Psoas muscle (tissue), 8 donors: ENCODE results near the gene EPN1. TPM values are rescaled to one million over a fixed set of nuclear protein-coding genes. Genes with fewer than 3 reads are reported as not detected.

Source experiments
- ATAC-seq, 4 donors: fragments of 200-7000 bp; cut with Tn5 transposase; one replicate each; pipeline ENCODE4 v1.9.1; 2020; ENCODE audit warnings: moderate library complexity in 3 of 4, mild to moderate bottlenecking in 2 of 4
- DNase-seq, 2 donors: peaks; one replicate each; pipeline ENCODE4 v3.0.0-alpha.2; 2020
- H3K27ac ChIP-seq: fragments of 200-600 bp; one replicate; pipeline ENCODE4 v1.8.0; 2022
- H3K27me3 ChIP-seq, 3 donors: fragments of 200-600 bp in 1 of 3; one replicate each; pipeline versions ENCODE4 v1.6.1 to v1.8.0; 2013 to 2022; ENCODE audit warnings: low read length in 2 of 3, mild to moderate bottlenecking in 2 of 3, moderate library complexity in 1 of 3; ENCODE audit not compliant: insufficient read depth in 3 of 3
- H3K36me3 ChIP-seq, 2 donors: fragments of 200-600 bp in 1 of 2; one replicate each; pipeline versions ENCODE4 v1.6.1 to v1.8.0; 2013 to 2022; ENCODE audit warnings: low read depth in 1 of 2, mild to moderate bottlenecking in 1 of 2, moderate library complexity in 1 of 2; ENCODE audit not compliant: insufficient read depth in 1 of 2
- H3K4me1 ChIP-seq: fragments of 200-600 bp; one replicate; pipeline ENCODE4 v1.8.0; 2022
- H3K4me3 ChIP-seq: fragments of 200-600 bp; one replicate; pipeline ENCODE4 v1.8.0; 2022; ENCODE audit warnings: mild to moderate bottlenecking
- H3K9me3 ChIP-seq: fragments of 200-600 bp; one replicate; pipeline ENCODE4 v1.8.0; 2022
- WGBS, 3 donors: extraction: QIAGEN DNeasy Blood & Tissue Kit; methylation state at CpG; one replicate each; pipeline versions ENCODE4 v1.1.6 to v1.1.7; 2013; 5-methylcytosine and 5-hydroxymethylcytosine counted together
- intact Hi-C, 2 donors: fragments of 100-400 bp; cut with DNase I; formaldehyde crosslinking; loops; one replicate each; pipeline versions ENCODE4 v1.11.0 to v1.14.2; 2022
- polyA plus RNA-seq, 3 donors: library from polyadenylated mRNA; stranded (reverse); fragments of 200-250 nt; gene quantifications; one replicate each; pipeline ENCODE4 v1.2.3, GENCODE V29; 2013
- total RNA-seq, 4 donors: library from RNA; stranded (reverse); fragmentation: NEBNext Ultra II Directional in 2 of 4; extraction: Animal tissue kit (Norgen Biotek cat#: 25700) in 2 of 4; gene quantifications; one replicate each; pipeline versions ENCODE4 v1.2.1 to v1.2.4, GENCODE V29; 2021 to 2023
- TF ChIP-seq, protein P1 (sequence below): fragments of 200-600 bp; IDR thresholded peaks from one replicate; pipeline ENCODE4 v1.8.0; 2022; ENCODE audit warnings: antibody characterized with exemption
- donor health status: healthy with polysubstance abuse.
- donor health status: DM: no; HTN: no; CAD: no; lungs with moderate emphysema.
- donor health status: Bipolar disorder and iron deficiency.
- donor health status: healthy.
- donor health status: DM: yes; HTN: yes; CAD: no.
- donor health status: DM: no; HTN: no; CAD: no.
- donor health status: DM: no; HTN: no; CAD: no.
- donor health status: DM: yes; HTN: yes; CAD: no.

The EPN1 gene
- total and polyA plus RNA-seq, 7 donors = 113 to 211 (median 126) TPM

DNA sequence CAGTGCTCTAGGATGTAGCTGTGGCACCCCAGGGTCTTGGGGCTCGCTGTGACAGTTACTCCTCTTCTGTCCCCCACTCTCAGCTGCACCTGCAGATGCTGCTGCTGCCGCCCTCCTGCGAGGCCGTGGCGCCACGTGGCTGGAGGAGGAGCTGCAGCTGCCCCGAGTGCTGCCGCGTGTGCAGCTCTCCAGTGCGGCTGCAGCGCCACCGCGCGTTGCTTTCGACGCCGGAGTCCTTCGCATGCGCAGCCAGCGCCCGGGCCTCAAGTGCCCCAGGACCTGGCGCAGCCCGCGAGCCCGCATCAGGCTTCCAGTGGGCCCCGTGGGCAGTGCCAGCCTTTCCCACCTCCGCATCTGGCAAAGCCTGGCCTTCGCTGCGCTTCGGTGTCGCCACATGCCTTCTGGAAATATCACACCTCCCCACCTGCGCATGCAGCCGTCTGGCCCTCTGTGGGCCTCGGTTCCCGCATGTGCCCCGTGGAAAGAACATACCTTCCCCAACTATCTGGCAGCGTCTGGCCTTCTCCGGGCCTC lies 34.9 kb upstream of the EPN1 start:
- H3K4me3 ChIP-seq = peak overlapping the region; percentile 87
- ATAC-seq = peak; percentile 23 to 69 (median 62)
- no peaks in the 10 kb centered on the region for H3K27me3 ChIP-seq
- intact Hi-C loops = no loop called here
- peak; percentile 78 to 89 for DNase-seq
- peaks cover 57% of the 10 kb centered on the region for H3K4me1 ChIP-seq
- 3 to 8% (median 4%) methylated on average over 36 to 38 of the region's 38 CpGs for WGBS, 3 donors
- TF ChIP-seq, protein P1, sequence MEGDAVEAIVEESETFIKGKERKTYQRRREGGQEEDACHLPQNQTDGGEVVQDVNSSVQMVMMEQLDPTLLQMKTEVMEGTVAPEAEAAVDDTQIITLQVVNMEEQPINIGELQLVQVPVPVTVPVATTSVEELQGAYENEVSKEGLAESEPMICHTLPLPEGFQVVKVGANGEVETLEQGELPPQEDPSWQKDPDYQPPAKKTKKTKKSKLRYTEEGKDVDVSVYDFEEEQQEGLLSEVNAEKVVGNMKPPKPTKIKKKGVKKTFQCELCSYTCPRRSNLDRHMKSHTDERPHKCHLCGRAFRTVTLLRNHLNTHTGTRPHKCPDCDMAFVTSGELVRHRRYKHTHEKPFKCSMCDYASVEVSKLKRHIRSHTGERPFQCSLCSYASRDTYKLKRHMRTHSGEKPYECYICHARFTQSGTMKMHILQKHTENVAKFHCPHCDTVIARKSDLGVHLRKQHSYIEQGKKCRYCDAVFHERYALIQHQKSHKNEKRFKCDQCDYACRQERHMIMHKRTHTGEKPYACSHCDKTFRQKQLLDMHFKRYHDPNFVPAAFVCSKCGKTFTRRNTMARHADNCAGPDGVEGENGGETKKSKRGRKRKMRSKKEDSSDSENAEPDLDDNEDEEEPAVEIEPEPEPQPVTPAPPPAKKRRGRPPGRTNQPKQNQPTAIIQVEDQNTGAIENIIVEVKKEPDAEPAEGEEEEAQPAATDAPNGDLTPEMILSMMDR = peak; percentile 45
- H3K27ac ChIP-seq = peak overlapping the region; percentile 79
- H3K9me3 ChIP-seq = no peaks in the 10 kb centered on the region
- H3K36me3 ChIP-seq = peaks cover 0 to 6% of the 10 kb centered on the region in 2 donors

DNA sequence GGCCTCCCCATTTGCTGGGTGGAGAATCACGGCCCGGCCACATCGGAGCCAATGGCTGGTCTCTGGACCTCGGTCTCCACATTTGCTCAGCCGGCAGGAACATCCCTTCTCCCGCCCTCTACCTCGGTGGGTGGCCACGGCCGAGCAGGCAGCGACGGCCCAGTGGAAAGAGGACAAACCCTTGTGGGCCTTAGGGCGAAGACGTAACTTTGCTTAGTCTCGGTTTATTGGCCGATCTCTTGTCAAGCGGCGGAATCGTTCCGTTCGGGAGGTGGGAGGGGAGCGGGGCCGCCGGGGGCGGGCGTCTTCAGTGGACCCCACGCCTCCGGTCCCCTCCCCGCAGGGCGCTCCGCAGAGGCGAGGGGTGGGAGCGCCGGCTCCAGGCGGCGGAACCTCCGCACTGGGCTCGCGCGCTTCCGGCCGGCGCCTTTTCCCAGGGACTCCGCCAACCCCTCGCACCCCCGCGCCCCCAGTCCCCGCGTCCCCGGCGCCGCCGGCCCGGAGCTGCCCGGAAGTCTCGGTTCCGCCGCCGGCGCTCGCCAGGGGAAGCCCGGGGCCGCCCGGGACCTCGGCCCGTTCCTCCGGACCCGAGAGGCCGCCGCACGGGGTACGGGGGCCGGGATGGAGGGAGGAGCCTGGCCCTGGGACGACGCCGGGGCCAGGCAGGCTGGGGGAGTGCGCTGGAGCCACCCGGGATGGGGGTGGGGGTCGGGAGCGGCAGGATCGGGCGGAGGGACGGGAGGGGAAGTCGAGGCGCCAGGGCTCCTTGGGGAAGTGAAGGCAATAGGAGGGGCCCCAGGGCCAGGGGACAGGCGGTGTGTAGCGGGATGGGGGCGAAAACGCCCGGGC lies 34.2 kb upstream of the EPN1 start, which contains the start of gene ZNF580:
ZNF580 (plus strand) TSS at position 426 of the 849 bp plus-strand sequence. CDS start 1,507 bp downstream, outside the sequence.
- Histone ChIP-seq H3K4me1 (peaks cover 52% of the 10 kb centered on the region), H3K27ac (peak within 1 kb of the TSS; percentile 79), H3K4me3 (peak within 1 kb of the TSS; percentile 87), H3K9me3 (no peaks in the 10 kb centered on the region), H3K27me3 (no peaks in the 10 kb centered on the region), H3K36me3 (peaks cover 0 to 13% of the 10 kb centered on the region in 2 donors)
- intact Hi-C loops = no loop called here
- peak; percentile 76 to 86 for DNase-seq
- TF ChIP-seq, protein P1 = no peak
- peak; percentile 66 to 75 (median 72) for ATAC-seq
- 0 to 1% (median 0%) methylated on average over 59 to 89 of the region's 89 CpGs for WGBS, 3 donors

DNA sequence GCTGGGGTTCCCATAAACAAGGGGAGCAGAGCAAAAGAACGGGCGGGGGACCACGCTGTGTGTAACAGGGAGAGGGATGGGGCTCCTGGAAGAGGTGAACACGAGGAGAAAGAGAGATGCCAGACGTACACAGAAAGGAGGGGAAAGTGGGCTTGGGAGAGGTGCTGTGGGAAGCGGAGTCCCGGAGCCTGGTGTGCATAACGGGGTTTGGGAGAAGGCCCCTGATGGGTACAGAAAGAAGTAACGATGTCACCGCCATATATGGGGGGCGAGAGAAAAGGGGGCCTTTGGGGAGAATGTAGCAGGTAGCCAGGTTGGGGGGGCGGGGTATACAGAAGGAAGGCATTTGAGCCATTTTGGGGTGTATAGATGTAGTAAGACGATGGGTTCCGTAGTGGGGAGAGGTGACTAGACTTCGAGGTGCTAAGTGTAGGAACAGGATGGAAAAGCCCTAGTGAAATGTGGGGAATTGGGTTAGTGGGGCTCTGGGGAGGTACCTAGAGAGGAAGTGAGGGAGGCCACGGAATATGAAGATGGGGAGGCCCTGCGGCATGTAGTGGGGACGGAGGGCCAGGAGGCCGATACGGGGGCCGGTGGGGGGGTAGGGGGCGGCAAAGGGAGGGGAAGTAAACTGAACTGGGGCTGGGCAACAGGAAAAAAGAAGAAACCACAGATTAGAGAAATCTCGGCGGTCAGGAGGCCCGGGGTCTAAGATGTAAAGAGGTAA lies 33.4 kb upstream of the EPN1 start:
- Histone ChIP-seq H3K27ac (peak overlapping the region; percentile 79), H3K36me3 (peaks cover 0 to 16% of the 10 kb centered on the region in 2 donors), H3K9me3 (no peaks in the 10 kb centered on the region), H3K4me3 (peak overlapping the region; percentile 87), H3K27me3 (no peaks in the 10 kb centered on the region), H3K4me1 (peaks cover 44% of the 10 kb centered on the region)
- DNase-seq (no peak), ATAC-seq (peak in 2 of 4 donors; percentile 1 to 6)
- 2 to 3% (median 2%) methylated on average over 25 of the region's 25 CpGs for WGBS, 3 donors
- TF ChIP-seq, protein P1 = no peak
- intact Hi-C loops = no loop called here

DNA sequence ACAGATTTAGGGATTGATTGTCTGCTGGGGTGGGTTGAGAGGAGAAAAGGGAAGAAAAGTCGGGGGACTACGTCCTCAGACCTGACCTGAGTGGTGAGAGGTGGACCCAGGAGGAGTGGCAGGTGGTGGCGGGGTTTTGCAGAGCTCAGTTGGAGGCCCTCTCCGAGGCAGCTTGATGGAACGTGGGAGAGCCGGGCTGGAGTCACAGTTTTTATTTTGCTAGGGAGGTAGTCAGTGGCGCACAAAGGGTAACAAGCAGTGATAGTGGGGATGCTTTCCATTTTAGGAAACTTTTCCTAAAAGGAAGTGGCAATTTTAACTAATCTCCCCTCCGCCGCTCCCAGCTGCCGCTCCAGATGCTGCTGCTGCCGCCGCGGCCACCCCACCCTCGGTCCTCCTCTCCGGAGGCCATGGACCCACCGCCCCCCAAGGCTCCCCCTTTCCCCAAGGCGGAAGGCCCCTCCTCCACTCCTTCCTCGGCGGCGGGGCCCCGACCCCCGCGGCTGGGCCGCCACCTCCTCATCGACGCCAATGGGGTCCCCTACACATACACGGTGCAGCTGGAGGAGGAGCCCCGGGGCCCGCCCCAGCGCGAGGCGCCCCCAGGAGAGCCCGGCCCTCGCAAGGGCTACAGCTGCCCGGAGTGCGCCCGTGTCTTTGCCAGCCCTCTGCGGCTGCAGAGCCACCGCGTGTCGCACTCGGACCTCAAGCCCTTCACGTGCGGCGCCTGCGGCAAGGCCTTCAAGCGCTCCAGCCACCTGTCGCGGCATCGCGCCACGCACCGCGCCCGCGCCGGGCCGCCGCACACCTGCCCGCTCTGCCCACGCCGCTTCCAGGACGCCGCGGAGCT lies 32.6 kb upstream of the EPN1 start:
- Histone ChIP-seq H3K9me3 (no peaks in the 10 kb centered on the region), H3K36me3 (peaks cover 0 to 16% of the 10 kb centered on the region in 2 donors), H3K4me3 (peak overlapping the region; percentile 87), H3K4me1 (peaks cover 50% of the 10 kb centered on the region), H3K27me3 (no peaks in the 10 kb centered on the region), H3K27ac (peak overlapping the region; percentile 79)
- intact Hi-C loops = no loop called here
- ATAC-seq (peak in 3 of 4 donors; percentile 0 to 15 (median 0)), DNase-seq (no peak)
- 2 to 5% (median 4%) methylated on average over 45 to 65 of the region's 65 CpGs for WGBS, 3 donors
- TF ChIP-seq, protein P1 = no peak
